Astrocyte (in vitro differentiated cells and primary cell): ENCODE results near the gene MYO5B.

Source experiments
- EZH2 ChIP-seq: IDR thresholded peaks from 2 replicates; pipeline ENCODE4 v1.6.1; 2012; ENCODE audit warnings: mild to moderate bottlenecking, low read length, inconsistent platforms; ENCODE audit not compliant: insufficient read depth
- TF ChIP-seq, protein P1 (sequence below): IDR thresholded peaks from 2 replicates; pipeline ENCODE4 v1.5.1; 2011; ENCODE audit warnings: low read depth, mild to moderate bottlenecking, inconsistent platforms, low read length, moderate library complexity; ENCODE audit not compliant: insufficient read depth

DNA sequence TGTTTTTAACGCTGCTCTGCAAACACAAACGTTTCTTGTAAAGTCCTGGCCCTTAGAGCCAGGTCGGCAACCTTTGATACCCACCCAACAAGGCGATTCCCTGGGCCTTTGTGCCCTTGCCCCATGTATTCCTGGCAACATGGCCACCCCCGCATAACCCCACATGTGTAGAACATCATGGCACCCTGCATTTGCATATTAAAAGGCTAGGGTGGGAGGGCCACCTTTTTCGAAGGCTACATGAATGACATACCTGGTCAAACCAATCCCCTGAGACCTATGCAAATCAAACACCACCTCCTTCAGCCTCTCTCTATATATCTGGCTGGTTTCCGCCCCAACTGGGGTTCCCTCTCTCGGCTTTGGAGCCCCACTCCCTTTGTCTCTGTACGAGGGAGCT is 105.2 kb downstream of the MYO5B start:
- TF ChIP-seq EZH2 = no peak
- TF ChIP-seq, protein P1, sequence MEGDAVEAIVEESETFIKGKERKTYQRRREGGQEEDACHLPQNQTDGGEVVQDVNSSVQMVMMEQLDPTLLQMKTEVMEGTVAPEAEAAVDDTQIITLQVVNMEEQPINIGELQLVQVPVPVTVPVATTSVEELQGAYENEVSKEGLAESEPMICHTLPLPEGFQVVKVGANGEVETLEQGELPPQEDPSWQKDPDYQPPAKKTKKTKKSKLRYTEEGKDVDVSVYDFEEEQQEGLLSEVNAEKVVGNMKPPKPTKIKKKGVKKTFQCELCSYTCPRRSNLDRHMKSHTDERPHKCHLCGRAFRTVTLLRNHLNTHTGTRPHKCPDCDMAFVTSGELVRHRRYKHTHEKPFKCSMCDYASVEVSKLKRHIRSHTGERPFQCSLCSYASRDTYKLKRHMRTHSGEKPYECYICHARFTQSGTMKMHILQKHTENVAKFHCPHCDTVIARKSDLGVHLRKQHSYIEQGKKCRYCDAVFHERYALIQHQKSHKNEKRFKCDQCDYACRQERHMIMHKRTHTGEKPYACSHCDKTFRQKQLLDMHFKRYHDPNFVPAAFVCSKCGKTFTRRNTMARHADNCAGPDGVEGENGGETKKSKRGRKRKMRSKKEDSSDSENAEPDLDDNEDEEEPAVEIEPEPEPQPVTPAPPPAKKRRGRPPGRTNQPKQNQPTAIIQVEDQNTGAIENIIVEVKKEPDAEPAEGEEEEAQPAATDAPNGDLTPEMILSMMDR = no peak
